ENCODE measurements around the gene CTNNA3.

- TF ChIP-seq, protein P1, sequence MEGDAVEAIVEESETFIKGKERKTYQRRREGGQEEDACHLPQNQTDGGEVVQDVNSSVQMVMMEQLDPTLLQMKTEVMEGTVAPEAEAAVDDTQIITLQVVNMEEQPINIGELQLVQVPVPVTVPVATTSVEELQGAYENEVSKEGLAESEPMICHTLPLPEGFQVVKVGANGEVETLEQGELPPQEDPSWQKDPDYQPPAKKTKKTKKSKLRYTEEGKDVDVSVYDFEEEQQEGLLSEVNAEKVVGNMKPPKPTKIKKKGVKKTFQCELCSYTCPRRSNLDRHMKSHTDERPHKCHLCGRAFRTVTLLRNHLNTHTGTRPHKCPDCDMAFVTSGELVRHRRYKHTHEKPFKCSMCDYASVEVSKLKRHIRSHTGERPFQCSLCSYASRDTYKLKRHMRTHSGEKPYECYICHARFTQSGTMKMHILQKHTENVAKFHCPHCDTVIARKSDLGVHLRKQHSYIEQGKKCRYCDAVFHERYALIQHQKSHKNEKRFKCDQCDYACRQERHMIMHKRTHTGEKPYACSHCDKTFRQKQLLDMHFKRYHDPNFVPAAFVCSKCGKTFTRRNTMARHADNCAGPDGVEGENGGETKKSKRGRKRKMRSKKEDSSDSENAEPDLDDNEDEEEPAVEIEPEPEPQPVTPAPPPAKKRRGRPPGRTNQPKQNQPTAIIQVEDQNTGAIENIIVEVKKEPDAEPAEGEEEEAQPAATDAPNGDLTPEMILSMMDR (conservative IDR thresholded peaks at IDR 0.05; ENCODE audit: low read length), result no peak
- TF ChIP-seq EZH2phosphoT487 (IDR thresholded peaks at IDR 0.05; ENCODE audit: borderline replicate concordance), result no peak
Observed at GRCh38 chr10:66622050-66622449, 1073.9 kb downstream of the CTNNA3 start.
